ENCODE data around the gene BRD7. TPM values are rescaled to one million over a fixed set of nuclear protein-coding genes. Genes with fewer than 3 reads are reported as not detected.

BRD7 gene
- total RNA-seq, 1 experiment from 2014 or later = 56.3 TPM

DNA sequence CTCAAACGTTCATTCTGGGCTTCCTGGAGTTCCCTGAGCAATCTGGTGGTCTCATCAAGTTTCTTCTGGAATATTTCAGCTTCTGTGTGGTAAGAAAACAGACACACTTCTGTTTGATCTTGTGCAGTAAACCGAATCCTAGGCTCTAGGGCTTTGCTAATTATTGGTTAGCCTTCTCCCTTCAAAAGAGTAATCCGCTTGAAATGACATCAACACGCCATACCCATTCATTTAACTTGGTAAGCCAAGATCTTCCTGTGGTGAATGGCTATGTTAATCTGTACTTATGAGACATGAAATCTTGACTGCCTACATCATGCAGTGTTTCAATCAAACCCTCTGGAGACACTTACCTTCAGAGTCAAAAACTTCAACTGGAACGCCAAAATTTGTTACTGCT, 48.5 kb downstream of the BRD7 start:
- DNase-seq (ENCODE audit: low read depth) = no peak

DNA sequence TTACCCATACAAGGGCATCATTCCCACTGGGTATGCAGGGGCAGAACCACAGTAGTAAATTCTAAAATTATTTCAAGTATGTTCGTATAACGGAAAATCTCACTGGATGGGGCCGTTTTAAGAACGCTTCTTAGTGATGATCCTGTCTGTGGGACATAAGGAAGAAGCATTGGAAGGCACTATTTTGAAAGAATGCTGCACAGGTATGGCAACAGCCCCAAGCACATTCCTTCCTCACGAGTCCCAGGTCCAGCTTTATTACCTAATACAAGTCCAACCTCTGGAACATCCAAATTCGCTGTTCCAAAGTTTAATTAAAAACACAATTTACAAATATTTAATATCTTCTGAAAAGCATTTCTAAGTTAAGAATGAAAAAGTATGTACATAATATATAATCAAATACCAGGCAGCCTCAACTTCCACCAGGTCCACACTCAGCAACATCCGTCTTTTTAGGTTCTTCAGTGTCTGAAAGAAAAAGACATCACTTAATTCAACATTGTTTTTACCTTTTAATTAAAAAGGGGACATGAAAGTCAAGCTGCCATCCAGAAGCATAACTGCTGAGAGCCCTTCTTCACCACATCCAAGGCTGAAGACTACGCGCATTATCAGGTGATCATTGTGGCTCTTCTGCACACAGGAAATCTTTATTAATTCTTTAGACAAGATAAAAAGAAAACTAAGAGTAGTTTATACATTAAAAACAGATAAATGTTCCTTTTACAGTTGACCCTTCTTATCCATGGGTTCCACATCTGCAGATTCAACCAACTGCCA, 49.8 kb downstream of the BRD7 start:
- no peak for DNase-seq (ENCODE audit: low read depth)

GRCh38 chr16:50316848-50317630, 51.7 kb downstream of the BRD7 start:
- no peak for DNase-seq (ENCODE audit: low read depth)

- DNase-seq (ENCODE audit: low read depth) = no peak
Observed at GRCh38 chr16:50316102-50316847, 52.5 kb downstream of the BRD7 start.

- DNase-seq (ENCODE audit: low read depth) = no peak
Observed at GRCh38 chr16:50315346-50315997, 53.3 kb downstream of the BRD7 start.

GRCh38 chr16:50314665-50315064, 54.1 kb downstream of the BRD7 start:
- DNase-seq (ENCODE audit: low read depth) = no peak

DNA sequence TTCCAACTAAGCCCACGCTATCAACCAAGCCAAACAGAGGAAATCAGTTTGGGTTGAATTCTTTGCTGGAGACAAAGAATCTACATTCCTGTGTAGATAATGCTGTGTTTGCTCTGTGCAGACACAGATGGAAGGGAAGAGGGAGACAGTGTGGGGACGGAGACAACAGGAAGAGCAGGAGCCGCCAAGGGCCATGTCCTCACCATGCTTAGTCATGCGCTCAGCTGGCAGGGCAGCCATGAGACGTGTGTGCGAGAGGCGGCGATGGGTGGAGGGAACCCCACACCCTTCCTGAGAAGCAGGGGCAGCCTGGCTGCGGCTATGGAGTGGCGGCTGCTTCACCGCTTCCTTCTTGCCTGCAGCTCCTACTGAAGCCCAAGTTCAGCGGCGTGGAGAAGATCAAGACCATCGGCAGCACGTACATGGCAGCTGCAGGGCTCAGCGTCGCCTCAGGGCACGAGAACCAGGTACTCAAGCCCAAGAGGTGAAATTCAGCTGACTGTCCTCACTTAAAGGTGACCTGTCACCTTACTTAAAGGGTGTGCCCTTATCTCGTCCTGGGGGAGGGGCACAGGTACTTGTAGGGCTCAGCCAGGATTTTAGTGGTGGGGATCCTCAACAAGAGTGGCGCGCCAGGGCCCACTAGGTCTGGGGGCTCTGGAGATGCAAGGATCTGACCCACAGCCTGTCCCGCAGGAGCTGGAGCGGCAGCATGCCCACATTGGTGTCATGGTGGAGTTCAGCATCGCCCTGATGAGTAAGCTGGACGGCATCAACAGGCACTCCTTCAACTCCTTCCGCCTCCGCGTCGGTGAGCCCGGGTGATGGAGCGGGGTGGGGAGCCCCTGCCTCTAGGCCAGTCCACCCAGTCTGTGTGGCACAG, 55.0 kb downstream of the BRD7 start:
- DNase-seq (ENCODE audit: low read depth) = no peak

DNA sequence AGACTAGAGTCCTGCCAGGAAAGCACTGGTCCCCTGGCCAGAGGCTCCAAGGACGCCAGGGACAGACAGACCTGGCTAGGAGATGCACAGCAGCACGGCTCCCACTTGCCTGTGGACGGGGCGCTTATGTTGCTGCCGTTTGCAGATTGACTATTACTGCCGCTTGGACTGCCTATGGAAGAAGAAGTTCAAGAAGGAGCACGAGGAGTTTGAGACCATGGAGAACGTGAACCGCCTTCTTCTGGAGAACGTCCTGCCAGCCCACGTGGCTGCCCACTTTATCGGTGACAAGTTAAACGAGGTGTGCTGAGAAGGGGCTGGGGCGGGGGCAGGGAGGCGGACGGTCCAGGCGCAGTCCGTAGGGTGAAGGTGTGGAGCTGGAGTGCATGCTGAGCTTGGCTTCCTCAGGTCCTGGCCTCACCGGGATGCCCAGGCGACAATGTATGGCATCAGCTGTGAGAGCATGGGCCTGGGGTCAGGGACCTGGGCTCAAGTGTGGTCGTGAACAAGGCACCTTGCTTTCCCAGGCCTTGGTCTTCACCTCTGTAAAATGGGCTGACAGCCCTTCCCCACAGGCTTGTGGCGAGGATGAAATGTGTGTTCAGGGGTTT, 56.8 kb downstream of the BRD7 start:
- DNase-seq (ENCODE audit: low read depth) = no peak

DNA sequence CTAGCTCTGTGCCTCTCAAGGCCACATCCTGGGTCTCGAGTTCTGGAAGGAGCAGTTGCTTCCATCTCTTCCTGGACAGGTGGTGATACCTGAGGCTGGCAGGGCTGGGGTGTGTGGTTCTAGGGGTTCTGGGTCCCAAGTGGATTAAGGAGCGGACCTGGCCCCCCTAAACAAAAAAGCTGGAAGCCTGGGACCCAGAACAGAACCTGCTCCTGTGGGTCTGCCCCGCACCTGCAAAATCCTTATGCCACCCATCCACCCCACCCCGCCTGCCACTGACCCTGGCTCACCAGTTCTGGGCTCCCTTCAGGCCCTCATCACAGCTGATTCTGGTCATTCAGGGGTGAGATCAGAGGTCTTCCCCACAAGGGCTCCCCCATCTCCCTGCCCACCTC, 57.7 kb downstream of the BRD7 start:
- no peak for DNase-seq (ENCODE audit: low read depth)

DNA sequence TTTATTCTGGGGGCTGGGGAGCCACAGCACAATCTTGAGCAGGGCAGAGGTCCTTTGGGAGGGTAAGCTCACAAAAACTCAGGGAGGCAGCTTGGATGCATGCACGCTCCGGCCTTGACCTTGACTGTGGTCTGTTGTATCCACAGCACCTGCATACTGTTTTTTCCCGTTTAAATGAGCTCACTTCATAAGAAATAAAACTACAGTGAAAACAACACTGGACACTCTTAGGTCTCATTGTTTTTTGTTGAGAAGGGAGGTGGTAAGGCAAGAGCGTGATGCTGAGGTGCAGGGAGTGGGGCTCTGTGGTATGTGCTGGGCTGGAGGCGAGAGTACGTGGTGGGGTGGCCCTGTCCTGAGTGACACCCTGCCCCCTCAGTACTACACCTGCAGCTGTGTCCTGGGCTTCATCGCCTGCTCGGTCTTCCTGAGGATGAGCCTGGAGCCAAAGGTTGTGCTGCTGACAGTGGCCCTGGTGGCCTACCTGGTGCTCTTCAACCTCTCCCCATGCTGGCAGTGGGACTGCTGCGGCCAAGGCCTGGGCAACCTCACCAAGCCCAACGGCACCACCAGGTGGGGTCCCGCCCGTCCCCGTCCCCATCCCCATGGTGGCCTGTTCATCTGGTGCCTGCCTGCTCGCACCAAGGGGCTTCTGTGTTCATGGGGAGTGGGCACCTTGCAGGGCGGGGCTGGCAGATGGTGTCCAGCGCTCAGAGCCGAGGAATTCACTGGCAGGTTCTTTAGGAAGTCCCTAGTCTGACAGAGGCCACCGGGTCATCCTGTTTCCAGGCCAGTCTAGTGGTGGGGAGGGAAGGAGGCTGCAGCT, 58.3 kb downstream of the BRD7 start:
- no peak for DNase-seq (ENCODE audit: low read depth)

DNA sequence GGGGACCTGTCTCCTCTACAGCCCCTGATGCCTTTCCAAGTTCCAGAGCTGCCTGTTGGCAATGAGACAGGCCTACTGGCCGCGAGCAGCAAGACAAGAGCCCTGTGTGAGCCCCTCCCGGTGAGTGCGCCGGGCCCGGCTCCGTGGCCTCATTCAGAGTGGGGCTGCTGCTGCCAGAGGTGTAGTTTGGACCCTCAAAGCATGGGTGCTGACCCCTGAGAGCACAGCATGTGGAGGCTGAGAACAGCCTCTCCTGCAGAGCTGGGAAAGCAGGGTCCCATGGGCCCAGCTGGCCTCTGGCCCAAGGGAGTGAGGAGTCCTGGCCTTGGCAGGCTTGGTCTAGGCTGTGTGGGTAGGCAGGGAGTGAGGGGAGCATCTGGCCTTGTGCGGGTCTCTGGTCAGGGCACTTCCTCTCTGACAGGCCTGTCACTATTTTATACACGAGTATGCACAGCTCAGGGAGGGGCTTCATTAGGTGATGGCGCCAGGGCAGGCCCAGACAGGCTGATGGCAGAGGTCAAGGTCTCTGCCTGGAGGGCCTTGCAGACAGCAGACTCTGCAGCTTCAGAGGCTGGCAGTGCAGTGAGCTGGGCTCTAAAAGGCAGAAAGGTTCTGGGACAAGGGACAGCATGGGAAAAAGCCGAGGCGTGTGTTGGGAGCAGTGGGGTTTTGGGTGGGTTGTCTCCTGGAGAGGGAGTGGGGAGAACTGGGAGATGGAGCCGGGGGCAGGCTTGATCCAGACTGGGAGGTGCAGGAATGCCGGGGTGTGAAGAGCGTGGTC, 59.1 kb downstream of the BRD7 start:
- DNase-seq (ENCODE audit: low read depth) = no peak

DNA sequence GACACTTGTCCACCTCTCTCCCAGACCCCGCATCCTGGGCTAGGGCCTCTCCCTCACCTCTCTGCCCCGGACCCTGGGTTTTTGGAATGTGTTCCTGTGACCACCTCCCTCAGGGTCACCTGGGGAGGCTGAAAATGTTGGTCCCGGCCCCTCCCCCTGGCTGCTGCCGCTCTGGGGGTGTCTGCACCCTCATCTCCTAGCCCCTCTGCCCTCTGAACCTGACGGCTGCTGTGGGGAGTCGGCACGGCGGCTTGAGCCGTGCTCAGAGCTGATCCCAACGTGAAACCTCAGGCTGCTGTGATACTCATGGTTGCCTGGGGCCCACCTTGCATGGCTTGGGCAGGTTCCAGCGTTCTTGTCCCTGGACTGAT, 59.6 kb downstream of the BRD7 start:
- no peak for DNase-seq (ENCODE audit: low read depth)

DNA sequence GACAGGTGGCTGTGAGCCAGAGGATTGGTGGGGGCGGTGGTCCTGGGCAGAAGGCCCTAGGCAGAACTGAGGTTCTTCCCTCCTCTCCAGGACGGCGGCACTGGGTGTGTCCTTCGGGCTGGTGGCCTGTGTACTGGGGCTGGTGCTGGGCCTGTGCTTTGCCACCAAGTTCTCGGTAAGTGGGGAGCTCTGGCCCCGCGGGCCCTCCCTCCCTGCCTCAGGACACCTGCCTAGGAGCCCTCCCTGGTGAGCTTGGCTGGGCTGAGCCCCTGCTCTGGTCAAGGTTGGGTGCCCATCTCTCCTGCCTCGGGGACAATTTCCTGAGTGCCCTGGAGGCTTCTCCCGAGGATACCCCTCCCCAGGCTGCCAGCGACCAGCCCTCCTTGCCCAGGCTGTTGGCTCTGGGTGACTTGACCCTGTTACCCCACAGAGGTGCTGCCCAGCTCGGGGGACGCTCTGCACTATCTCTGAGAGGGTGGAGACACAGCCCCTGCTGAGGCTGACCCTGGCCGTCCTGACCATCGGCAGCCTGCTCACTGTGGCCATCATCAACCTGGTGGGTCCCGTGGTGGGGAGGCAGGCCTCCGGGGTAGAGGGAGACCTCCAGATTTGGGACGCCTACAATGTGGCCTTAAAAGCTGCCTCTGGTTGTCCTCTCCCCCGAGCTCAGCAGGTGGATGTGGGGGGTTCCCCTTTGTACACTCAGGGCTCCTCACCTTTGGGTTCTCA, 60.4 kb downstream of the BRD7 start:
- no peak for DNase-seq (ENCODE audit: low read depth)

DNA sequence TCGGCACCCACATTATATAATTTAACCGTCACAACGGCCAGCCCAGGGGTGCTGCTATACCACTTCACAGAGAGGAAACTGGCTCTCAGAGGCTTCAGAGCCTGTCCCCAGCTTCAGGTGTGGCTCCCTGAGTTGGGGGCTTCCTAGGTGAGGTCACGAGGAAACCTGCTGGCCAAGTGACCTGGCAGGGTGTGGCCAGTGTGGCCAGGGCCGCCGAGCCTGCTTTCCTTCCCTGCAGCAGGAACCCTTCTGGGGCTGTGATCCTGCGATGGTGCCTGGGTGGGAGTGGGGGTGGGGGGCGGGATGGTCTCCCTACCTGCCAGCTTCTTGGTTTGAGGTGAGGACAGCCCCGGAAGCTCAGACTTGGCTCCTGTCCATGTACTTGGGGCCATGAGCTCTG, 62.5 kb downstream of the BRD7 start:
- no peak for DNase-seq (ENCODE audit: low read depth)

- no peak for DNase-seq (ENCODE audit: low read depth)
Observed at GRCh38 chr16:50305441-50306061, 63.2 kb downstream of the BRD7 start.

DNA sequence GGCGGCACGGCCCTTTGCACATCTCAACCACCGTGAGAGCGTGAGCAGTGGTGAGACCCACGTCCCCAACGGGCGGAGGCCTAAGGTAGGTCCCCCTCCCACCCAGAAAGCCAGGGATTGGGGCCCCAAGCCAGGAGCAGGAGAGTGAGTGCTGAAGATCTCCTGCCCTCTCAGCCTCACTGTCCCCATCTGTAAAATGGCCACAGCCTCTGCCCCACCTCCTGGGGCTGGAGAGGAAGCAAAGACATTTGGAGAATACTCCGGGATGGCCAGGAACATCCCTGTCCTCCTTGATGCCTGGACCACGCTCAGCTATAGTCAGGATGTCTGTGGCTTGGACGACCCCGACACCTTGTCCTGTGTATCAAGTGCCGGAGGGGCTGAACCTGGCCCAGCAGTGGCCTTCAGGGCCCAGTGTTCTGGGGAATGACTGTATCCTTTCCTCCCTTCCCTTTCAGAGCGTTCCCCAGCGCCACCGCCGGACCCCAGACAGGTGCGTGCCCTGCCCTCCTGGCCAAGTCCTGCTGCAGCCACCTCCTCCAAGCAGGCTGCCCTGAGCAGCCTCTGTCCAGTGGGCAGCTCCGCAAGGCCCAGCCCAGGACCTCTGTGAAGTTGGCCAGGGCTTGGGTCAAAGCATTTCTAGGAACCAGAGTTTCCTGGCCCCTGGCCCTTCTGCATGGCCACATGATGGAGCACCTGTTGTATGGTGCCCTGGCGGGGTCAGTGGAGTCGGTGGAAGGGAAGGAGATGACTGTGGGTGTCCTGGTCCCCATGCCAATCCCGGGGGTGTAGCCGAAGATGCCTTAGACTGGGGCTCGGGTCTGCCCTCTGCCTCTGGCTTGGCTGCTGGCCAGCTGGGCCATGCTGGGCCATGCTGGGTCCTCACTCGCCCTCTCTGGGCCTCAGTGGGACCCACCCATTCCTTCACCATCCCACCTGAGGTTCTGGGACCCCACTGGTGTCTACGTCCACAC, 64.0 kb downstream of the BRD7 start:
- no peak for DNase-seq (ENCODE audit: low read depth)
